GM12878 (cell line): Measurements from ENCODE around the gene ZNF444. TPM values are rescaled to one million over a fixed set of nuclear protein-coding genes. Genes with fewer than 3 reads are reported as not detected.
A peak's percentile ranks its signal among the peaks of the same experiment; 100 is the strongest.

Experiments
- ATF7 ChIP-seq: fragments of 450-650 bp; IDR thresholded peaks from 2 replicates; pipeline ENCODE4 v1.6.1; 2016; ENCODE audit warnings: low read depth, mild to moderate bottlenecking
- BMI1 ChIP-seq: fragments of 450-650 bp; IDR thresholded peaks from 2 replicates; pipeline ENCODE4 v1.6.1; 2016; ENCODE audit warnings: mild to moderate bottlenecking, moderate library complexity, borderline replicate concordance
- CHD1 ChIP-seq: IDR thresholded peaks from 2 replicates; pipeline ENCODE4 v1.6.1; 2012; ENCODE audit warnings: low read depth, low read length, improper control_type of control experiment
- CHD2 ChIP-seq: IDR thresholded peaks from 2 replicates; pipeline ENCODE4 v1.6.1; 2011; ENCODE audit warnings: low read depth, low read length, improper control_type of control experiment, borderline replicate concordance
- E4F1 ChIP-seq: fragments of 450-650 bp; IDR thresholded peaks from 2 replicates; pipeline ENCODE4 v1.6.1; 2018; ENCODE audit warnings: borderline replicate concordance, mild to moderate bottlenecking; ENCODE audit not compliant: partially characterized antibody
- ESRRA ChIP-seq: IDR thresholded peaks from 2 replicates; pipeline ENCODE4 v1.6.1; 2012; ENCODE audit warnings: mild to moderate bottlenecking, low read length, improper control_type of control experiment
- FOXK2 ChIP-seq: fragments of 450-650 bp; IDR thresholded peaks from 2 replicates; pipeline ENCODE4 v1.6.1; 2017; ENCODE audit warnings: mild to moderate bottlenecking, moderate library complexity
- FOXM1 ChIP-seq: IDR thresholded peaks from 2 replicates; pipeline ENCODE4 v1.6.1; 2012; ENCODE audit warnings: low read depth, mild to moderate bottlenecking, inconsistent platforms, low read length, moderate library complexity
- HCFC1 ChIP-seq: fragments of 150-350 bp; IDR thresholded peaks from 2 replicates; pipeline ENCODE4 v1.6.1; 2014; ENCODE audit warnings: low read length
- IKZF1 ChIP-seq: fragments of 450-650 bp; conservative IDR thresholded peaks from 2 replicates; pipeline ENCODE4 v1.6.1; 2017; ENCODE audit warnings: antibody characterized with exemption, mild to moderate bottlenecking
- IKZF2 ChIP-seq, 2 experiments: fragments of 450-650 bp; IDR thresholded peaks; 2 replicates each; pipeline ENCODE4 v1.6.1; 2017; ENCODE audit warnings: mild to moderate bottlenecking in 2 of 2, moderate library complexity in 2 of 2
- IRF4 ChIP-seq: IDR thresholded peaks from 2 replicates; pipeline ENCODE4 v1.6.1; 2011; ENCODE audit warnings: low read depth, low read length
- JUNB ChIP-seq: IDR thresholded peaks from 2 replicates; pipeline ENCODE4 v1.6.1; 2016; ENCODE audit warnings: antibody characterized with exemption, mild to moderate bottlenecking
- KDM1A ChIP-seq: fragments of 200-600 bp; sonication (generic); IDR thresholded peaks from 2 replicates; pipeline ENCODE4 v1.6.1; 2016; ENCODE audit warnings: borderline replicate concordance
- MTA3 ChIP-seq: IDR thresholded peaks from 2 replicates; pipeline ENCODE4 v1.6.1; 2012; ENCODE audit warnings: low read length, inconsistent platforms, borderline replicate concordance
- MXI1 ChIP-seq: fragments of 150-350 bp; IDR thresholded peaks from 2 replicates; pipeline ENCODE4 v1.6.1; 2011; ENCODE audit warnings: low read depth, mild to moderate bottlenecking, inconsistent platforms, low read length, improper control_type of control experiment
- NFYA ChIP-seq: IDR thresholded peaks from 2 replicates; pipeline ENCODE4 v1.6.1; 2011; ENCODE audit warnings: low read depth, mild to moderate bottlenecking, low read length, improper control_type of control experiment, borderline replicate concordance
- PAX5 ChIP-seq: IDR thresholded peaks from 2 replicates; pipeline ENCODE4 v1.6.1; 2011; ENCODE audit warnings: low read depth, low read length, borderline replicate concordance
- POLR2AphosphoS2 ChIP-seq: IDR thresholded peaks from 2 replicates; pipeline ENCODE4 v1.6.1; 2011; ENCODE audit warnings: low read depth, mild to moderate bottlenecking, low read length, improper control_type of control experiment, moderate library complexity
- RBBP5 ChIP-seq: fragments of 200-600 bp; sonication (generic); conservative IDR thresholded peaks from 2 replicates; pipeline ENCODE4 v1.6.1; 2016
- SMARCA5 ChIP-seq: fragments of 450-650 bp; IDR thresholded peaks from 2 replicates; pipeline ENCODE4 v1.6.1; 2017; ENCODE audit warnings: mild to moderate bottlenecking
- TCF7 ChIP-seq: IDR thresholded peaks from 2 replicates; pipeline ENCODE4 v1.6.1; 2014; ENCODE audit warnings: antibody characterized with exemption, borderline replicate concordance
- WRNIP1 ChIP-seq: IDR thresholded peaks from 2 replicates; pipeline ENCODE4 v1.6.1; 2011; ENCODE audit warnings: low read depth, low read length, improper control_type of control experiment, borderline replicate concordance
- YBX1 ChIP-seq: fragments of 450-650 bp; IDR thresholded peaks from 2 replicates; pipeline ENCODE4 v1.6.1; 2016; ENCODE audit warnings: antibody characterized with exemption
- YY1 ChIP-seq: IDR thresholded peaks from 2 replicates; pipeline ENCODE4 v1.6.1; 2011; ENCODE audit warnings: low read depth, mild to moderate bottlenecking, low read length
- ZBTB33 ChIP-seq: fragments of 450-650 bp; IDR thresholded peaks from 2 replicates; pipeline ENCODE4 v1.6.1; 2017; ENCODE audit warnings: mild to moderate bottlenecking
- ZBTB4 ChIP-seq: fragments of 450-650 bp; formaldehyde crosslinking; IDR thresholded peaks from 2 replicates; pipeline ENCODE4 v1.4.0; 2022; ENCODE audit warnings: mild to moderate bottlenecking, moderate library complexity
- polyA plus RNA-seq, 11 experiments: library from polyadenylated mRNA; depleted of rRNA in 4 of 11; unstranded in 6 of 11; stranded (reverse) in 5 of 11; fragments of >200 nt; fragmentation: Nextera tagmentation in 4 of 11; fragmentation: Illumina TruSeq in 1 of 11; extraction: Ambion mirVana in 4 of 11; extraction: Trizol in 1 of 11; gene quantifications; 1 replicate in 1 of 11; 2 replicates in 10 of 11; pipeline versions ENCODE4 v1.2.1 to v1.2.3, GENCODE V29; 2011 to 2016; ENCODE audit warnings: inconsistent platforms in 2 of 11, missing spikeins in 2 of 11, low read depth in 1 of 11
- total RNA-seq, 4 experiments: library from RNA; depleted of rRNA in 3 of 4; stranded (reverse); fragments of >200 nt in 3 of 4; fragmentation: Illumina TruSeq in 1 of 4; extraction: Trizol in 1 of 4; gene quantifications; 2 replicates each; pipeline versions ENCODE4 v1.2.1 to v1.2.3, GENCODE V29; 2013 to 2021

ZNF444 gene
- total and polyA plus RNA-seq, 10 of the 15 experiments (the other 5 are each of a cell fraction or from before 2014, with no cell fraction given): 0.45 to 28.2 (median 11.6) TPM

- no peak for TF ChIP-seq E4F1
- no peak for TF ChIP-seq FOXK2
- TF ChIP-seq IKZF2 (IDR thresholded peaks at IDR 0.05): peak; percentile 40 to 45; a peak in 2 of 4 replicates
- TF ChIP-seq YBX1: no peak
- no peak for TF ChIP-seq IRF4
- TF ChIP-seq WRNIP1: no peak
- TF ChIP-seq RBBP5: no peak
- TF ChIP-seq ZBTB33: no peak
- no peak for TF ChIP-seq ZBTB4 (CRISPR knock-in tag)
- no peak for TF ChIP-seq NFYA
- TF ChIP-seq BMI1: no peak
- no peak for TF ChIP-seq CHD1
- no peak for TF ChIP-seq SMARCA5
- no peak for TF ChIP-seq CHD2
- TF ChIP-seq TCF7: no peak
- TF ChIP-seq KDM1A: no peak
- TF ChIP-seq ATF7: peak; percentile 29; the same call in 1 of the 2 replicates
- no peak for TF ChIP-seq ESRRA
- TF ChIP-seq HCFC1: no peak
- TF ChIP-seq FOXM1: no peak
- TF ChIP-seq MTA3: no peak
- peak; percentile 47 for TF ChIP-seq IKZF1
- no peak for TF ChIP-seq PAX5
- no peak for TF ChIP-seq MXI1
- peak; percentile 34; the same call in 1 of the 2 replicates for TF ChIP-seq YY1
- TF ChIP-seq JUNB: no peak
- no peak for TF ChIP-seq POLR2AphosphoS2
Observed at GRCh38 chr19:56111601-56112312, 29.3 kb upstream of the ZNF444 start (continued).
